ENCODE results near the gene COL18A1. TPM values are rescaled to one million over a fixed set of nuclear protein-coding genes. Genes with fewer than 3 reads are reported as not detected.

Gene COL18A1
- total RNA-seq, 1 donor from 2014 or later: 44.2 TPM

DNA sequence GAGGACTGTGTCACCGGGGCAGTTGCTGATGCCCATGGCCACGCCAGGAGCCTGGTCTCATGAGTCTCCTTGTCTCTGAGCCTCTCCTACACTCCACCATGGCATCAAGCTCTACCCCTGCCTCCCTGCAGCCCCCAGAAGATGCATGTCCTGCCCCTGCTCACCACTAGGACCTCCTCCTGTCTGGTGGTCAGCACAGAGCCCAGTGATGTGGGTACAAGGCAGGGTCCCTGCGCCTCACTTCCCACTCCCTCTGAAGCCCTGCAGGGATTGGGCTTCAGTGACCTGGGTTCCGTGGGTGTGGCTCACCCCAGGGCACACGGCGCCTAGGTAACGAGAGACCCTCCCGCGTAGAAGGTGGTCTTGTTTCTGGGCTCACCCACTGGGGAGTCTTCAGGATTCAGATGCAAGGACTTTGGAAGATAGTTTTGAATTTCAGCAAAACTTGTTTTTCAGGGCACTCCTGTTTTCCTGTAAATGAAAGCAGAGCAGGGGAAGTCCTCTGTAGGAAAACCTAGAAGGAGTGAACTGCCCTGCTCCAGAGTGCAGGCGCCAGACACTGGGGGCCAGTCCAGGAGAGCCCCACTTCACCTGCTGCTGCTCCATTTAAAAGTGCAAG is 2.8 kb downstream of the COL18A1 start:
- intact Hi-C loops (cut with DNase I): no loop called here
- peak; percentile 28 for DNase-seq
- ATAC-seq (ENCODE audit: poor library complexity): no peak

DNA sequence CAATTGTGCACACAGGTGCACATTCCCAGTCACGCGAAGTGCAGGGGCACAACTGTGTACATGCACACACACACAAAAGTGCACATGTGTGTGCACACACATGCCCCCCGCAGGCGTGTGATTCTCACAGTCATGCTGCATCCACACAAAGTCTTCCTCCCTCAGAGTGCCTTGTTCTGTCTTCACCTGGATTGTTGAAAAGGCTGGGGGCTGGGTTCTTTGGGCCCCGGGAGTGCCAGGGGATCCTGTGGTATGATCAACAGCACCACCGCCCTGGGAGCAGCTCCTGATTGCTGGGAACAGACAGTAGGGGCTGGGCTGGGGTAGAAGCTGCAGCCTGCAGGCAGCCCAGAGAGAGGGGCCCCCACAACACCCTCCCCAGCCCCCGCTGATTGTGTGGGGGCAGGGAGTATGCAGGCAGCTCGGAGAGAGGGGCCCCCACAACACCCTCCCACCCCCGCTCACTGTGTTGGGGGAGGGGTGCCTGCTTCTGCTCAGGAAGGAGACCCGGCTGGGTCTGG is 3.4 kb downstream of the COL18A1 start:
- intact Hi-C loops (cut with DNase I): no loop called here
- DNase-seq (peak; percentile 37), ATAC-seq (ENCODE audit: poor library complexity) (no peak)

DNA sequence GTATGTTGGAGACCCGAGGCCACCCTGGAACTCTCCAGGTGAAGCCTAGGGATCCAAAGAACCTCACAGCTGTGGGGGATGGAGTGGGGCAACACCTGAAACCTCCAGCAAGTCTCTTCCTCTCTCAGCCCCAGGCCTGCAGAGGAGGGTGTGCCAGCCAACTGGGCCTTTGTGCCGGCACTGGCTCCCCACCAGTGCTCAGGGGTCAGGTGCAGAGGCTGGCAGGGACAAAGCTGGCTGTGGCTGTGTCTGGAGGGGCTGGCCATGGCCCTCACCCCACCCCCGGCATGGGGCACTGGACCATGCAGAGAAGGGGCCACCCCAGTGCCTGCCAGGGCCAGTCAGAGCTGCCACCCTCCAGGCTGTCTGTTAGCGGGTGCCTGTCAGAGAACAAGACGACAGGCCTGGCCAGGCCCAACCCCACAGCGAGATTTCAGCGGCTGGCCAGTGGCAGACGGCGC is 3.9 kb downstream of the COL18A1 start:
- intact Hi-C loops (cut with DNase I): no loop called here
- ATAC-seq (ENCODE audit: poor library complexity): peak; percentile 14

DNA sequence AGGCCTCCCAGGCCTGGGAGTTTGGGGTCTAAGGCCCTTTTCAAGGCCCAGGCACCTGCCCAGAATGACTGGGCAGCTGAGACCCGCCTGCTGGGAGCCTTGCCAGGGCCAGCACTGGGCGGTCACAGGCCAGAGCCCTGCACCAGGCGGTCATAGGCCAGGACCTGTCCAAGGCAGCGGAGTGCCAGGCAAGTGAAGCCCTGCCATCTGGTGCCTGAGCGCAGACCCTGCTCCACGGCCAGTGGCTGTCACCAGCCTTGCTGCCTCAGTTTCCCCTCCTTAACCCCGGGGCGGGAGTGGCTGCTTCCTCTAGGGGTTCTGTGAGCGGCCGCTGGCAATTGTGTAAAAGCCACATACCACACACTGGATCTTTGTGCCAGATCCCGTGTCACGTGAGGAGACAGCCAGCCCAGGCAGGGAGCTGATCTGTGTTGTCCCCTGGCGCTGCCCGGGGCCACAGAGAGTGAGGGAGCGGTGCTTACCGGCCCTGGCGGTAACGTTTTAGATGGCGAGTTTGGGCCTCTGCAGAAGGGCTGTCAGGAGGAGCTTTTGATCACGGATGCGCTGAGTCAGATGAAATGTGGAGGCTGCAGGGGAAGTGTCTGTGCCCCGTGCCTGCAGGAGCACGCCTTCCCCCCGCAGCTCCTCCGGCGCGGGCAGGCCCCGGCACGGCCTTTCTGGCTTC is 4.6 kb downstream of the COL18A1 start:
- DNase-seq (peak; percentile 76), ATAC-seq (ENCODE audit: poor library complexity) (peak; percentile 55)
- intact Hi-C loops (cut with DNase I): no loop called here

More for the DNA sequence above, 3.9 kb downstream of the COL18A1 start:
- peak; percentile 60 for DNase-seq

DNA sequence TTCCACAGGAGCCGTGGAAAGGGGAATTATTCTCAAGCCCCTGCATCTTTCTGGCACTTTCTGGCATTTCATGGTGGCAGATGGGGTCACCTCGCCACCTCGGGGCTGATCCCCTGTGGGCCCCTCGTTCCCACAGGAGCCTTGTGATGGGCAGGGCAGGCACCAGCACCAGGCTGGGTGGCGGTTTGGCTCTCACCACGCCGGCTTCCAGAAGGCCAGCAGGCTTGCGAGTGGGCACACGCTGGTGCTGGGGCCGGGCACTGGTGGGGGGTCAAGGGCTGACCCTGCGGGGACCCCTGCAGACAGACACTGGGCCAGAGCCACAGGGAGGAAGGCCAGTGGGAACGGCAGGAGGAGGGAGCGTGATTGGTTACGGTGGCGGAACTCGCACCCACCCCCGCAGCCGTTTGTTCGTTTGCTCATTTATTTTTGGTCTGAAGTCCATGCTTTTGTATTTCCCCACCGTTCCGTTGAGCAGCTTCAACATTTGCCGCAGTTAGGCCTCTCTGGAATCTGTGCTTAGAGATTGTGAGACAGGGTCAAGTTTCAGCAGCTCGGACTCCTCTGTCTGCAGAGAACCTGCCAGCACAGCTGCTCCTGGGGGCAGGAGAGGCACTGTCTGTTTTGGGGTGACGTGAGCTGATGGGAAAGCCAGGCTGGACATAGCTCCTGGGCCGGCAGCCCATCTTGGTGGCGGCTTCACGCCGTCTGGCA is 5.3 kb downstream of the COL18A1 start:
- DNase-seq (peak; percentile 45), ATAC-seq (ENCODE audit: poor library complexity) (peak; percentile 3)
- intact Hi-C loops (cut with DNase I): no loop called here

DNA sequence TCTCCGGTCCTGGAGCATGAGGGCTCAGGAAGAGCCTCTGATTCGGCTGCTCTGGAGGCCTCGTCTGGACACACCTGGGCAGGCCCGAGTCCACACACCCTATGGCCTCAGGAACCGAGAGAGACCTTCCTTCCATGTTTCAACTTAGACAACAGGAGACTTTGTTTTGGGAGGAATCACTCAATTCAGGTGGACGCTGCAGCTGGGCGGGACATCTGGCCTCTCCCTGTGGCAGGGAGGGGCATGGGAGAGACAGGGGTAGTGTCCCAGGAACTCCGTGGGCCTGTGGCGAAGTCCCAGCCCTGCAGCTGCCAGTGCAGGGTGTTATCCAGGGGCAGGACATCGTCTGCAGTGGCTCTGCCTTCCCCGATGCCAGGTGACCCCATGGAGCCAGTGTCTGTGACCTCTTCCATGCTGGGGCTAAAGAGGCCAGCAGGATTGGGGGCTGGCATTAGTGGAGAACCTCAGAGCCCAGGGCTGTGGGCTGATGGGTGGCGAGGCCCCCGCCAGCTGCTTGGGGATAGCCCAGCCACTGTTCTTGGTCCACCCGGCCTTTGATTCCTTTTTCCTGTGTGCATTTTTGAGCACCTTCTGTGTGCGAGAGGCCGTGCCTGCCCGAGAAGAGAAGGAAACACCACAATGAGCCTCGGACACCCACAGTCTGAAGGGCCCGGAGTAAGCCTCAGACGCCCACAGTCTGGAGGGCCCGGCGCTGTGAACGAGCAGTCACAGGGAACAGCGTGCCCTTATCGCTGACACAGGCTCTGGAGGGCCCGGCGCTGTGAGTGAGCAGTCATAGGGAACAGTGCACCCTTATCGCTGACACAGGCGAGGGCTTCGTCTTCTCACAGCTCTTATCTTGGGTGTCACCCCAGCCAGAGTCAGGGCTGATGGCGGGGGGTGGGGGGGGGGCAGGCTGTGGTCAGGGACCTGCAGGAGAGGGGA is 6.2 kb downstream of the COL18A1 start:
- peak; percentile 82 for ATAC-seq (ENCODE audit: poor library complexity)
- peak; percentile 86 for DNase-seq
- intact Hi-C loops (cut with DNase I): no loop called here

DNA sequence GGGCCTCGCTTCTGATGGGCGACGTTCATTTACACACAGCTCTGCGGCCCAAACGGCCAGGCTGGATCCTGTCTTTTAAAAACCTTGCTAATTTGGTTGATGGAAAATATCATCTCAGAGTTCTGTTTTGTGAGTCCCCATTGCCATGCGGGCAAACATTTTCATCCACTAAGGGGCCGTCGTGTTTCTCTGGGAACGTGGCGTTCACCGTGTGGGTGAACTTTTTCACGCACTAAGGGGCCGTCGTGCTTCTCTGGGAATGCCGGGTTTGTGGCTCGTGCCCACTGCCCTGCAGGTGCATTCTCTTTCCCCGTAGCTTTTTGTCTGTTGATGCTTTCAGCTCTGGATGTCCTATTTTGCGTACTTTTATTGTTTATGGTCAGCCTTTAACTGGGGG is 6.8 kb downstream of the COL18A1 start:
- intact Hi-C loops (cut with DNase I): no loop called here
- no peak for ATAC-seq (ENCODE audit: poor library complexity)
- DNase-seq: peak; percentile 16

DNA sequence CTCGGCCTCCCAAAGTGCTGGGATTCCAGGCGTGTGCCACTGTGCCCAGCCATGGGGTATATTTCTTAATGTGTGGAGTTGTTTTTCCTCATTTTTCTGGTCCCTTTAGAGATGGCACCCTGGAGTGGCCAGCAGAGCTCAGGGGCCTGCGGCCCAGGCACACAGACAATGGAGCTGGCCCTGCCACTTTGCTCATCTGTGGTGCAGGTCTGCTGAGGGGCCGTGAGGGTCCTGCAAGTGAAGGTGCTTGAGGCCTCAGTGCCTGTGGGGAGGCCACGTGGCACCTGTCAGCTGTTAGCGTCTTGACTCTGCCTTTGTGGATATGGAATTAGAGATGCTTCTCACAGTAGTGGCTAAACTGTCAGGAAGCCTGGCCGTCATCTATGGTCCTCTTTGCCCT is 7.5 kb downstream of the COL18A1 start:
- no peak for ATAC-seq (ENCODE audit: poor library complexity)
- intact Hi-C loops (cut with DNase I): no loop called here
- no peak for DNase-seq

DNA sequence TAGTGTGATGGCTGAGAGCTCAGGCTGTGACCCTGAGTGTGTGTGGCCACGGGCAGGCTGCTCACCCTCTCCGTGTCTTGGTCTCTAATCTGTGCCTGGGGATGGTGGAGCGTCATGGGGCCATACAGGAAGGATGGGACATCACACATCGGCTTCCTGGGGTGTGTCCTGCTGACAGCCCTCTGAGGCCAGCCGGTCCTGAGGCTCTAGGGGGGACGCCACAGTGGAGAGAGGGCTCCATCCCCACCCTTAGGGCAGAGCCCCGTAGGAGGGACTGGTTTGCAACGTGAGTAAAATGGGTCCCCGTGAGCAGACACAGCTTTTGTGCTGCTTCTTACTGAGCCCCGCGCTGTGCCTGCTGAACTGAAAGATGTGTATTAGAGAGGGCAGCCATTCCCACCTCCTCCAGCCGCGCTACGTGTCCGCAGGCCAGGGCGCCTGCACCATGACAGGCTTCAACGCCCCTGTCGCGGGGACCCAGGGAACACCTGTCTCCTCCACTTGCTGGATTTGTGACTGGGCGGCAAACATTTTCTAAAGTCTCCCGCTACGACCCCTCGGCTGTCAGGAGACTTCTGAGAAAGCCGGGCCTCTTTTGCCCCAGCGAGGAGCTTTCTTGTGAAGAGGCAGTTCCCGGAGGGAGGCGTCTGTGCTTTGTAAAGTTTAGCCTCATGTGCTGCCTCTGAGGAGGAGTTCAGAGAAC is 8.1 kb downstream of the COL18A1 start:
- intact Hi-C loops (cut with DNase I): no loop called here
- DNase-seq (peak; percentile 39), ATAC-seq (ENCODE audit: poor library complexity) (no peak)

DNA sequence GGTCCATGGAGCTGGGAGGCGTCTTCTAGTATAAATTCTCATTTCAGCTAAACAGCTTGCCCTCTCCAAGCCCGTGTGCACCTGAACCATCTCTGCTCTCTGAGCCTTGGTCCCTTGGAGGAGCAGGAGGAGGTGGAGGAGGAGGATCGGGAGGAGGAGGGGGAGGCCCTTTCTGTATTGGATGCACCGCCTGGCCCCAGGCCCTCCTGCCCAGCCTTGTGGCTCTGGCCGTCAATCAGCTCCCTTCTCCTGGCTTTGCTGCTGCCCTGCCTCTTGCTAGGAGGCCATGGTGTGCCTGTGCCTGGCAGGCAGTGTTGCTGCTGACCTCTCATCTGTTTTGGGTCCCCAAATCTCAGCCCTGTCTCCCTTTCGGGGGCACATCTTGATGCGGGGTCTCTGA is 9.0 kb downstream of the COL18A1 start:
- intact Hi-C loops (cut with DNase I): no loop called here
- no peak for ATAC-seq (ENCODE audit: poor library complexity)
- DNase-seq: peak; percentile 39

DNA sequence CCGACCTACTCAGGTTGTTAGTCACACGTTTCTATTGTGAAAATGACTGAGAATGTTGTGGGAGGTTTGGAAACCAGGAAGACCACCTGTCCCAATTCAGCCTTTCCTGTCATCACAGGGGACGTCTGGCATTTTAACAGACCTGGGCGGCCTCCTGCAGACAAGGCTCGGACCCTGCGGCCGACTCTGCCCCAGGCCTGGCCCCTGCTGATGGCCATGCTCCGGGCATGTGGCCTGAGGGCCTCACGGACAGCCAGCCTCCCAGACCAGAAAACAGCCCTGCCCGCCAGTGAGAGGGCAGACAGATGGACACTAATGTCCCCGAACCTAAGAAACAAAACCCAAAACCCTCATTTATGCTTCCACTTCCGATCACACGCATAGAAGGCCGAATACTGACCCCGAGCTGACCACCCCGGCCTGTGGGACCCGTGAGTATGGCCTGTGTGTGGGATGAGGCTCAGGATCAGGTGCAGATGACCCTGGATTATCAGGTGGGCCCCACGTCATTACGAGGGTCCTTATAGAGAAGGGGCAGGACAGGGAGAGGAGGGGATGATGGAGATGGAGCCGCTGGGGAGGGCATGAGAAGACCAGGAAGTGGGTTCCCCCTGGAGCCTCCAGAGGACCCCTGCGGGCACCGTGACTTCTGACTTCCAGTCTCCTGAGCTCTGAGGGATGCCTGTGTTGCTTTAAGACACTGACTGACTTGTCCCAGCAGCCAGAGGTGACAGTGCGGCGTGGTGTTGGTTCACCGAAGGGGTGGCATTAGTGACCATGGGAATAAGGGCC is 9.6 kb downstream of the COL18A1 start:
- no peak for ATAC-seq (ENCODE audit: poor library complexity)
- DNase-seq: peak; percentile 19
- intact Hi-C loops (cut with DNase I): no loop called here

DNA sequence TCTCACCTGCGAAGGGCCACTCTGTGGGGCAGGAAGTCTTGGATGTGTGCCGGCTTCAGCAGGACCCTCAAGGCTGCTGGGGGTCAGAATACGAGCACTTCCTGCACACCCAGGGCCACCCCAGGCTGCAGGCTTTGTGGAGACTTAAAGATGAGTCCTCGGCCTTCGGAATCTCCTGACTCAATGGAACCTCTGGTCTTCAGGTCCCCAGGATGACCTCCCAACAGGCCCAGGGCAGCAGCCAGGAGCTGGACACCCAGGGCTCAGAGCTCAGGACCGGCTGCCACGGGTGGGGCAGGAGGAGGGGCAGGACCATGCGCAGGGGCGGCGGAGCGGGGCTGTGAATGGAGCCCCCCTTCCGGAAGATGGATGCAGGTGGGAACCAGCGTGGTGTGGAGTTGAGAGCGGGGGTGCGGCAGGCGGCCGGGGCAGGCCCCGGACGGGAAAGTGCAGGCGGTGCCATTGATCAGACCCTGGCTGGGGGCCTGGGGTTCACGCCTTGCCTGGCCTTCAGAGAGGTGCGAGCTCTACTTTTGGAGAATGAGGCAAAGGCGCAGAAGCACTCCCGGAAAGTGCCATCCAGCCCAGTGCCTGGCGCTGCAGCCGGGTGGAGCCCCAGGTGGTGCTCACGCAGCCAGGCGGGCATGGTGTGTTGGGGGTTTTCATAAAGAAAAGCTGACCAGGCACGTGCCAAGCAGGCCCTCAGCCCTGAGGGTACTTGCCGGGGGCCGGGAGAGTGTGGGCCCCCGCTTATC is 10.4 kb downstream of the COL18A1 start:
- ATAC-seq (ENCODE audit: poor library complexity) (no peak), DNase-seq (peak; percentile 35)
- intact Hi-C loops (cut with DNase I): no loop called here

DNA sequence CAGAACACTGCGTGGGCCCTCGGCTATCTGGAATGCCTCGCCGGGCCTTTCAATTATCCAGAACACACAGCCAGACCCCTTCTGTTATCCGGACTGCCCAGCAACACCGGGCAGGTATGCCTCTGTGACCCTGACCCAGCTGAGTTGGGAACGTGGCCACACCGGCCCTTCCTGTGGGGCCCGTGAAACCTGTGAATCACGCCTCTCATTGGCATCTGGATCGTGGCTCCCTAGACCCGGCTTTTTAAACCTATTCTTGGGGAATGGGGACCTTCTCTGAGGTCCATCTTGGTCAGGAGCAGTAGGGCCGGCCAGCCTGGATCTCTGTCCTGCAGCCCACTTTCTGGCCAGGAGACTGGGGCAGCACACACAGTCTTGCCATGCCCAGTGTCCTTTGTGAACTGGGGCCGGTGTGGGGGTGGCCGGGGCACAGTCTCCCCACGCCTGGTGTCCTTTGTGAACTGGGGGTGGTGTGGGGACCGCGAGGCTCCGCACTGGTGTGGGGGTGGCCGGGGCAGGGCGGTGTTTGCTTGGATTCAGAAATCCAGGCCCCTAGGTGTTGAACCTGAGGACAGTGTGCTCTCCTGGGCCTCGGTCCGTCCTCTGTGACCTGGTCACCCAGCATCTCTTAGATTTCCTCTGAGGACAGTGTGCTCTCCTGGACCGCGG is 11.1 kb downstream of the COL18A1 start:
- ATAC-seq (ENCODE audit: poor library complexity) (no peak), DNase-seq (peak; percentile 29)
- intact Hi-C loops (cut with DNase I): no loop called here

DNA sequence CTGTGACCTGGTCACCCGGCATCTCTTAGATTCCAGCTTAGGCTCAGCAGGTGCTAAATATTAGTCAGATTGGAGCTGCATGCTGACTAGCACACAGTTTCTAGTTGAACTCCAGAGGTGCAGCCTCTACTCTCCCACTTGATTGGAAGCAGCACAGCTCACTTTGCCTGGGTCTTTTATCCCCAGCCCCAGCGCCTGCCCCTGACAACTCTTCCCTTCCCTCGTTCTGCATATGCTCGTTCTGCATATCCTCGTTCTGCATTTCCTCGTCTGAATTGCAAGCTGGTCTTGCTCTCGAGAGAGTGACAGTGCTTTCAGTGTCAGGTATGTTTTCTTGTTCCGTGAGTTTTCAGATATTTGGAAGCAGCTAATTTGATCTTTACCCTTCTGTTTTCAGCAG is 11.7 kb downstream of the COL18A1 start:
- ATAC-seq (ENCODE audit: poor library complexity) (no peak), DNase-seq (no peak)
- intact Hi-C loops (cut with DNase I): no loop called here

DNA sequence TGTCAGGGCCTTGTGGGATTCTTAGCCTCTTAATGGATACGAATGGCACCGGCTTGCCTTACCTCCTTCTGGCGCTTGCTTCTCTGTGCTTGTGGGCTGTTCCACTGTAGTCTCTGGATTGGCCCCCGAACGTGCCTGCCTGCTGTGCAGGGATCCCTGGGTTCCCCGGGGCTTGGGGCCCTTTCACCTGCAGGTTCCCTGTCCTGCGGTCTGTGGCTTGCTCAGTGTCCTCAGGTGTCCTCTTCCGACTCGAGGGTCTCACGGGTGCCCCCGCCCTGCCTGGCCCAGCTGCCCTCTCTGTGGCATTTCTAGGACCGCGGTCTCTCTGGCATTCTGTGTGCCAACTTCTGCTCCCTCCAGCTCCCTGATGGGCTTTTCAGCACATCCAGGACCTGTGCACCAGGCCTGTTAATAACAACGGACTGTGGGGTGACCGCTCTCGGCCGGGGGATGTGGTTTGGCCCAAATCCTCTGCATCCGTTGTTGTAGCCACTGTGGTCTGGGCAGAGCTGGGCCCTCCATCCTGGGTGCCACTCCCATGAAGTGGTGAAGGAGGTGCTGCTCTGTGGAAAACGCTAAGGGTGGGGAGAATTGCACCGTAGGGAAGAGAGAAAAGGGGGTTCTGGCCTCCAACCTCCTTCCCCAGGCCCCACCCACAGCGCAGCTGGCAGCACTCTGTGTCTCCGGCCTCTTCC is 12.4 kb downstream of the COL18A1 start:
- DNase-seq (peak; percentile 33), ATAC-seq (ENCODE audit: poor library complexity) (no peak)
- intact Hi-C loops (cut with DNase I): no loop called here

DNA sequence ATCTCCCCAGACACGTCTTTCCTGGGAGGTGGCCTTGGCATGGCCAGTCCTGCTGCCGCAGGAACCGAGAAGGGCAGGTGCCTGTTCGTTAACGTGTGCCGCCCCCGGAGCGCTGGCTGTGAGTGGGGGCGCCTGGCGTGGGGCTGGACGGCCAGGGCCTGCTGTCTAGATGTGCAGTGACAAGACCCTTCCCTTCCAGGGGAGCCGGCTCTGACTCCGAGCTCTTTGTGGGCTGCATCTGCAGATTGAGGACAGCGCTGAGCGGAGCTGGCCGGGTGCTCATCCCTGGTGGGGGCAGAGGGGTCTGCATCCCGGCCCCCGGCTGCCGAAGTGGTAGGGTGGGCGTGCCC is 13.0 kb downstream of the COL18A1 start:
- intact Hi-C loops (cut with DNase I): no loop called here
- no peak for ATAC-seq (ENCODE audit: poor library complexity)
- DNase-seq: no peak
